ENCODE data around the gene NCS1.

NCS1 gene

DNA sequence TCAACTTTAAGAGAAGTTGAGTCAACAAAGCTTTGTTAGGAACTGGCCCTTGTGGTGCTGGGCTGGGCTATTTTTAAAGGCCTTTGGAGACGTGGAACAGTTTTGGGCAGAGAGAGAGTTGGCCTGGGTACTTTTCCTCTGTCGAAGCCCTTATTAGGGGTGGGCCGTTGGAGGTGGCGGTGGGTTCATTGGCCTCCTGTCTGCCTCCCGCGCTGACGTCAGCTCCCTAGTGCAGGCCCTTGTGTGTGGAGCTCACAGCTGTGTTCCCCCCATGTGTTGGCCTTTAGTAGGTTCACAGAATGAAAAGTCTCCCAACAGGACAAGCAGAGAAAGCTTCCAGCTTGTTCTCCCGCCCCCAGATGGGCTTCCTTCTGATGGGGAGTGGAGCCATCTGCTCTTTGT, 2.7 kb downstream of the NCS1 start:
- DNase-seq = peak in 4 of 58 donors; percentile 22 to 36 (median 23)

DNA sequence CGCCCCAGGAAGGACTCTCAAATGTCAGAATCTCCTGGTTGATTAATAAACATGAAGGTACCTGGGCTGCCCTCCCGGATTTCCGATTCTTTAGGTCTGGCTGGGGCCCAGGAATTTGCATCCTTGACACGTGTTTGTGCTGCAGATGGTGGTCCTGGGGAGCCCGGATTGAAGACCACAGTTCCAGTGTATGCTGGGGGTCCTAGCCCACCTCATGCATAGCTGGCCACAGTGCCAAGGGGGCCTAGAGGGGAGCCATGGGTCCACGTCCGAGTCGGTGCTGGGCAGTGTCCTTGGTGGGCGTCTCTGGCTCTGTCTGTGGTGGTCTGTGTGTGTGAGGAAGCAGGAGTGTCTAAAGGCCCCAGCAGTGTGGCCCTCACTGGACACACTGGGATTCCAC, 3.2 kb downstream of the NCS1 start:
- DNase-seq = no peak

DNA sequence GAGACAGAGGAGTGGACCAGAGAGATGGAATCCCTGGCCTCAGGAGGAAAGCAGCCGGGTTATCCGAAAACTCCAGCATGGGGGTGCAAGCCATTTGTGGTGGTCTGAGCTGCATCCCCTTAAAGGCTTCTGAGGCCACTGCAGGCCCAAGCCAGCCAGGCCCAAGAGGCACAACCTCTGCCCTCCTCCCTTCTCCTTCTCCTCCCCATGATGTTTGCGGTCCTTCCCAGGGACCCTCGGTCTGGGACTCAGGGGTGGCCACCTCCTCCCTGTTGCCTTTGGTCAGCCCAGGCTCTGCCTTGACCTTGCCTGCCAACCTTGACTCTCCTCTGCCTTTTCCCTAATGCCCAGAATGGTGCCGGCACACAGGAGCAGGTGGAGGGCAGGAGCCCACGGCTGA, 4.6 kb downstream of the NCS1 start:
- no peak for DNase-seq

DNA sequence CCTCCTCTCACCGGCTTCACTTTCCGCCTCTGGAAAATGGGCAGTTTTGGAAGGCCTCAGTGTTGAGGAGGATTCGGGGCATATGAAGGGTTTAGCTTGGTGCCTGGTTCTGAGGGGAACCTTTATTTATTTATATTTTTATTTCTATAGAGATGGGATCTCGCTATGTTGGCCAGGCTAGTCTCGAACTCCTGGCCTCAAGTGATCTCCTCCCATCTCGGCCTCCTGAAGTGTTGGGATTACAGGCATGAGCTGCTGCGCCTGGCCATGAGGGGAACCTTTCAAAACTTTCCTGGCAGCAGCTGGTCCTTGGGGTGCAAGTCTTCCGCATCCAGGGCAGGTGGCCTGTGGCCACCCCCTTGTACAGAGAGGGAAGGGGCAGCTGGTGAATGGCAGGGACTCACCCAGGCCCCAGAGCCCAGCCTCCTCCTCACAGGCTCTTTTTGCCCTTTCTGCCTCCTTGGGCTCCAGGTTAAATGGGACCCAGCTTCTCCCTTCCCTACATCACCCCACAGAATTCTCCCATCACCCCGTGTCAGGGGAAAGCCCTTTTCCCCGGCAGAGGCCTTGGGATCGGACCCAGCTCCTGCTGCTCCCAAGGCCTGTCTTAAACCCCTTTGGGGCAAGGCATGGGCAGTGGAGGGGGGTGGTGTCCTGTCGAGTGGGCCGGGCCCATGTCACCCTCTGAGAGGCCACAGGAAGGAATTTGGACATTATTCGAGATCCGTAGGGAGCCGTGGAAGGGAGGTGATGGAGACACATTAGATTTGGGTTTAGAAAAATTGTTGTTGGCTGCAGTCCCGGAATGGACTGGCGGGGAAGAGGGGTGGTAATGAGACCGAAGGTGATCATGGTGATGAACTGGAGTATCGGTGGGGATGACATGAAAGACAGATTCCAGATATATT, 5.9 kb downstream of the NCS1 start:
- no peak for DNase-seq

DNA sequence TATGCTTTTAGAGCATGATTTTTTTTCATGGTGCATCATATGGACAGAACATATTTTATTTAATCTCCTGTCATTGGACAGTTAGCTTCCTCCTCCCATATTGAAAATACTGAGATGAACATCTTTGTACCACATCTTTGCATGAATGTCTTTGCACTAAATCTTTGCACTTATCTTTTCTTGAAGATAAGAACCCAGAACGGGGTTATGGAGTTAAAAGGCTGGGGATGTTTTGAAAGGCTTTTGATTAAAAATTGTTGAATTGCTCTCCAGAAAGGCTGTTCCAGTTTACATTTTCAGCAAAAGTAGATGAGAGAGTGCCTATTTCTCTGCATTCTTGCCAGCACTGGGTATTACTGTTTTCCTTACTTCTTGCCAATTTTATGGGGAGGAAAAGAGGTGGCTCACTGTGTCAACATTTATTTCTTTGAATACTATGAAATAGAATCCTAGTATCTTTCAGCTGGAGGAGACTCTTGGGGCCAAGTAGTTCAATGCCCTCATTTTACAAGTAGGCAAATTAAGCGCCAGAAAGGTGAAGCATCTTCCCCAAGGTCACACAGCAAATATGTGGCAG, 7.2 kb downstream of the NCS1 start:
- no peak for DNase-seq

DNA sequence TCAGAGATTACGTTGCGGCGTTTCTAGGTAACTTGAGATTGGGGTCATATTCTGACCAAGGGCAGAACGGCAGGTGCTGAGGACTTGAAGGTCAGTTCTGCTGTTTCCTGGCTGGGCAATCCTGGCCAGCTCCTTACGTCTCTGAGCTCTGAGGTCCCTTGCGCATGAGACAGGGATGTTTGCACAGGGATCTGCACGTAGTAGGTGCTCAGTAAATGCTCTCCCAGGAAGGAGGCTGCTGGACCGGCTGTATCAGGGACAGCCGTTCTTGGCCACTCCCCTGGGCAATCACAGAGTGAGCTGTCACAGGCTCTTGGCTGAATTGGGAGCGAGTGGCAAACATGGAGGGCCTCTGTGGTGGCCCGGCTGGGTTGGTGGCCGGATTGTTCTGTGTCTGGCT, 8.3 kb downstream of the NCS1 start:
- no peak for DNase-seq

DNA sequence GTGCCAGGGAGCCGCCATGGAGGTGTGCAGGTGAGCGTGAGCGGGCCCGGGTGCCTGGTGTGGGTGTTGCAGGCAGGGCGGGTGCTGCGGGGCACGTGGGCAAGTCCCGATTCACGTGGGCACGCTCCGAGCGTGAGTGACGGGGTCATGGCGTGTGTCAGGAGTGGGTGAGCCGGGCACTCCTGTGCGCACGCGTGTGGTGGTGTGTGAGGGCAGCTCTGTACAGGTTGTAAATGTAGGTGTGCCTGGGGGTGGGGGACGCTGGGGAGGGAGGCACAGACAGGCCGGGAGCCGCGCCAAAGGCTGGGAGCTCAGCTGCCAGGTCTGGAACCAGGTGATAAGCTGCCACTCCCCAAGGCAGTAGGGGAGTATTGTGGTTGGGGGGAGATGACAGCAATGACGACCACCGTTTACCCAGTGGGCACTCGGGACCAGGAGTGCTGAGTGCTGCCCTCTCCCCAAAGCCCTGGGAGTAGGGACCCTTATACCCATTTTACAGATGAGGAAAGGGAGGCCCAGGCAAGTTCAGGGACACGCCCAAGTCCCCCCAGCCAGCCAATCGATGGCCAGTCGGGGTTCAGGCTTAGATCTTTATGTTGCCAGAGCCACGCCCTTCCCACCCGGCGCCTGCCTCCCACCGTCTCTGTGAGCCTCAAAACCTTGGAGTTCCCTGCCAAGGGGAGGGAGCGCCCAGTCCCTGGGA, 9.6 kb downstream of the NCS1 start:
- DNase-seq = peak in 1 of 58 donors; percentile 61

DNA sequence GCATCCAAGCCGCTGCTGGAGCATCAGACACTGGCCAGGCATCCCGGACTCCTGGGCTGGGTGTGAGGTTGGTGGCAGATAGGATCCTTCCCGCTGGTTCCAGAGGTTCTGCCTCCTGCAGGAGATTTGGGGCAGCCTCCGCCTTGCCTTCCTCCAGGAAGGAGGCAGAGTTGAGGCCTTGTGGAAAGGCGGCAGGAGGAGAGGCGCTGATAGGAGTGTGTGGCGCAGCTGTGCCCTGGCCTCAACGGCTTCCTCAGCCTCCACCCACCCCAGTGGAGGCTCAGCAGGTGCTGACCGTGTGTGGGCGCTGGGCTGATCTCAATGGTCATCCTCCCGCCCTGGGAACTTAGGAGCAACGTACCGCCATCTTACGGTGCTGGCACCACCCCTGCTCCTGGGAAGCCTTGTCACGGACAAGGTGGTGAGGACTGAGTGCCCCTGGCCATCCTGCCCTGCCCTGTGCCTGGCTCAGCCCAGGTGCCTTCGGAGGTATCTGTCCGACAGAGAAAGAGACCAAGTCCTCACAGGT, 10.2 kb downstream of the NCS1 start:
- DNase-seq = no peak

DNA sequence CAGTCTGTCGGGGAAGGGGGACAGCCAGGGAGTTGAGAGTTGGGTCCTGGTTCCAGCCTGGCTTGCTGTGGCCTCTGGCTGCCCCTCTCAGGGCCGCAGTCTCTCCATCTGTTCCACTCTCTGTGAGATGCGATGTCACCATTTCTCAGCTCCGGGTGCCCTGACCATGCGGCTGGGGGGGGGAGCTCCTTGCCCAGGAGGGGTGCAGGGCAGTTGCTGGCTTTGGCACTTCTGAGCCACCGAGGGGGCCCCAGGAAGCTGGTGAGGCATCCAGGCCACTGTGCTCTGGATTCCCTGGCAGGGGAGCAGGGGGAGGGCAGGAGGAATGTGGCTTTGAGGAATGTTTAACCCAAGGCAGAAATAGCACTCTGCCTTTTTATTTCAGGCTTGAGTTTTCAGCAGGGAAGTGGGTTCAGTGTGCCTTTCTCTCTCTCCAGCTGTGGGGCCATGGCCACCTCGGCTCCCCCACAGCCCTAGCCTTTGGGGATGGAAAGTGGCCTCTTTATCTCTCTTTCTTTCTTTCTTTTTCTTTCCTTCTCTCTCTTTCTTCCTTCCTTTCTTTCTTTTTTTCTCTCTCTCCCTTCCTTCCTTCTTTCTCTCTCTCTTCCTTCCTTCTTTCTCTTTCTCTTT, 11.0 kb downstream of the NCS1 start:
- DNase-seq = peak in 2 of 58 donors; percentile 19 to 29

DNA sequence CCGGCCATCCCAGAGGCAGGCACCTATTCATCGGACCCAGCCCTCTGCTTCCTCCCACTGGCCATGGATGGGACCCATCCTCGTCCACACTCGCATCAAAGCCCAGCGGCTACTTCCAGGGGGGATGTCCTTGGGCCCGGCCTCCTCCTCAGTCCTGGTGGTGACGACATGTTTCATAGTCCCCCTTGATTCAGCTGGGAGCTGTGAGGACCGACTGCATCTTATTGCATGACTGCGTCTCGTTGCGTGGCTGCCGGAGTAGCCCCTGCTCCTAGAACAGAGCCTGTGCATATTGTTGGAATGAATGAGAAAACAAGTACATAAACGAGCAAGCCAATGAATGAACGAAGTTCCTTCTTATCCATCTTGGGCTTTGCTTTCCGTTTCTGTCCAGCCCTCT, 12.8 kb downstream of the NCS1 start:
- peak in 8 of 58 donors; percentile 28 to 76 (median 58) for DNase-seq

DNA sequence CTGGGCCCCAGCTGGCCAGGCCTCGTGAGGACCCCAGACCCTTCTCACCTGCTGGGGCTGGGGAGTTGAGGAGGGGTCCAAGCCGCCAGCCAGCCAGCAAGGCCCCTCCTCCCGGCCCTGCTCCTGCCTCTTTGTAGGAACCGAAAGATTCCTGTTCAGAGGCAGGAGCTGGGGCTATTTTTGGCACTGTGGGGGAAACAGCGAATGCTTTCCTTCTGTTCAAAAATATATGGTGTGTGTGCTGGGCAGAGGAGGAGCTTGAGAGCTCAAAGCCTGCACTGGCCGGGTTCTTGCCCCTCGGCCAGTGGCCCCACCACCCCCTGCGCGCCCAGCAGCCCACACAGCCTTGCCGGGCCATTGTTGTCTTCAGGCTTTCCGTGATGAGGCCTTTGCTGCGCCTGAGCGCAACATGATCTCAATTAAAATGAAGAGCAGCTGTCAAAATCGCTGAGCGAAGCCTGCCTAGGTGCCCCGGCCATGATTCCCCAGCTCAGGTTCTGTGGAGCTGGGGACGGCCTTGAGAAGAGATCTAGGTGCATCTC, 13.4 kb downstream of the NCS1 start:
- DNase-seq = peak in 19 of 58 donors; percentile 31 to 76 (median 50)

DNA sequence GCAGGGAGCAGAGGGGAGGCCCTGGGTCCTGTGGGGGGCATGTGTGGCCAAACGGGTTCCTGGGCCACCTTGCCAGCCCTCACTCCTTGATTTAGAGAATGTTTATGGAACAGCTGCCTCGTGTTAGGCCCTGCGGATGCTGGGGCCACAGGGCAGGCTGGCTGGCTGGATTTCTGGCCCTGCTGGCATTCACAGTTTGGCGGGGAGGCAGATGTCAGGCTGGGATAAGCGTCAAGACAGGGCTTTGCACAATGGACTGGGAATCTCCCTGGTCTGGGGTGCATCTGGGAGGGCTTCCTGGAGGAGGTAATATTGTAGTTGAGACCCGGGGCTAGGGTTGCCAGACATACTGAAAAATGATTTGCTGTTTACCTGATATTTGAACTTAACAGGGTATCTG, 13.8 kb downstream of the NCS1 start:
- no peak for DNase-seq

DNA sequence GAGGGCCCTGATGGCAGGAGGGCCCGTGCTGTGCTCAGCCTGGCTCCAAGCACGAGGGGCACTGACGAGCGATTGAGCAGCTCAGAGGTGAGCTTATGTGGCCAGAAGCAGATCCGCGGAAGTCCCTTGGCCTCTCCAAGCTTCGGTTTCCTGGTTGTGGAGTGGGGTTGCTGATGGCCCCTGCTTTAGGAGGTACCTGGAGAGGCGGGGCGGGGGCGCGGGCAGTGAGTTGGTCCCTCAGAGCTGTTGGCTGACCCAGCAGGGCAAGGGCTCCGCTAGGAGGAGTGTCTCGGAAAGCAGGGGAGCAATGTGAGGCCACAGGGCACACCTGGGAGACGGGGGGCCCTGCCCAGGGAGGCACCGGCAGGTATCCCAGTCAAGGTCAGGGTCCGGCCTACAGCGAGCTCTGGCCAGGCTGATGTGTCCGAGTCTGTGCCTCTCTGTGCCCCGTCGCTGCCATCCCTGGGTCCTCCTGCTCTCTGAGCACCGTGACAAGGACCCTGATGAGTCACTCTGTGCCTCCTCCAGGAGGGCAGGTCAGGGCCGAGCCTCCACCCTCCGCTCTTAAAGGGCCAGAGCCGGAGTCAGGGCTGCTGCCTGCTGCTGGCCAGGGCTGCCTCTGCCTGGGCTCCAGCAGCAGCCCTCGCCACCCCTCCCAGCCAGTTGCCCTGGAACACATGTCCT, 14.8 kb downstream of the NCS1 start:
- peak in 2 of 58 donors; percentile 27 for DNase-seq

DNA sequence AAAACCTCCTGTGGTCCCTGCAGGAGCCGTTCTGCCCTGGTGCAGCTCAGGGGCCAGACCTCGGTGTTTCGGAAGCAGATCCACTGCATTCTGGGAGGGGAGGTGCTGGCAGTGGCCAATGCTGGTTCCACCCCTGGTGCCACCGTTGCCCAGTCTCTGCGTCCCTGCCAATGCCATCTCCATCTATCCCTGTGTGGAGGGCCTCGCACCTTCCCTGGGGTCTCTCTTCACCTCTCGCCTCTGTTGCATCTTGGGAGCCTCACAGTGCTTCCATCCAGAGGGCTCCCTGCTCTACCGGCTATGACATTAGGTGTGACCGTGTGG, 15.3 kb downstream of the NCS1 start:
- DNase-seq = no peak

DNA sequence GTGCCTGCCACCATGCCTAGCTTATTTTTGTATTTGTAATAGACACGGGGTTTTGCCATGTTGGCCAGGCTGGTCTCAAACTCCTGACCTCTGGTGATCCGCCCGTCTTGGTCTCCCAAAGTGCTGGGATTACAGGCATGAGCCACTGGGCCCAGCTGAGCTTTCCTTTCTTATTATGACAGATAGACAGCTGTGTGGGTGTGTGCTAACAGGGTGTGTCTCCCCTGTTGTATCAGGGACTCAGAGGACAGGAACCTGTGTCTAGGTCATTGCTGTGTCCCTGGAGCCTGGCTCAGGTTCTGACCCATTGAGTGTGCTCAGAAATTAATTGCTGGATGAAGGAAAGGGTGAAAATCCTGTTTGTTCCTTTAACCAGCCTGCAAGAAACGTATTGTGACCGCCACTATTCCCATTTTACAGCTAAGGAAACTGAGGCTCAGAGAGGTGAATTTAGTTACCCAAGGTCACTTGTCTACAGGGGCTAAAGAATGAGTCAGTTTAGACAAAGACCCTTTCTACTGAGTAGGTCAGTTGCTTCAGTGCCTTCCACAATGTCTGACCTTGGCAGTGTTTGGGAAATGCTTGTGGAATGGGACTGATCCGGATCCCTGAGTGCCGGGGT, 16.8 kb downstream of the NCS1 start:
- DNase-seq = no peak

DNA sequence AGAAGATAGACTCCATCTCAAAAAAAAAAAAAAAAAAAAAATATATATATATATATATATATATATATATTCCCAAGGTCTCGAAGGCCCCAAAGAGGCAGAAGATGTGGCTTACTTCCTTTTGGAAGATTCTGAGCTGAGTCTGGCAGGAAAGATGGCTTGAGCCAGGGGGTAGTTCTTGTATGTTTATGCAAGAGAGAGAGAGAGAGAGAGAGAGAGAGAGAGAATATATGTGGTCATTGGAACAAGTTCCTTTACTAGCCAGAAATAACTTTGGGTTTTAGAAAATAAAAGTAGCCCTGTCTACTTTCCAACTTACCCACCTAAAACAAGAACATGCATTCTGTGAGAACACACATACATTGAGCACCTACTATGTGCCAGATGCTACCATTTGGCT, 17.6 kb downstream of the NCS1 start:
- DNase-seq = no peak

DNA sequence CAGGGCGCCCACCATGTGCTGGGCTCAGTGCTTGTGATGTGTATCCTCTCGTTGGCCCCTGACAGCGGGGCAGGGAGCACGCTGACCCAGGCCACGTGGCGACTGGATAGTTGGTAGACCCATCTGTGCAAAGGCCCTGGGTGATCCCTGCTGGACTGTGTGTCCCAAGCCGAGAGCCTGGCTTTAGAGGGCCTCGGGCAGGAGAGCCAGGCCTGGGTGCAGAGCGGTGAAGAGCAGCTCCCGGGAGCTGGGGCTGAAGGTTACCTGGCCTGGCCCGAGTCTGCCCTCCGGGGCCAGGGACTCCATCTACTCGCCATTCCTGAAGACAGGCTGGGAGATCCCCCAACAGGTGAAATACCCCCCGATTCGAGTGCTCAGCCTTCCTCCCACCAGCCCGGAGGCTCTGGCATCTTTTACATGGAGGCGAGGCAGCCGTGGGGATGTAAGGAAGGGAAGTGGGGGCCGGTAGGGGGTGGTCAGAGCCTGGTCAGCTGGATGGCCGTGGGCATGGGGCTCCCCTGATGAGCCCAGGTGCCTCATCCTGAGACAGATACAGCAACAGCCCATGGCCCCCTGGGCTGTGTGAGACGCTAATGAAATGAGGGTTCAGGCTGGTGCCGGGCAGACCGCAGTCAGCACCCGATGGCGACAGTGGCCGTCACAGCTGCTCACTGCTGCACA, 19.0 kb downstream of the NCS1 start:
- DNase-seq = no peak

DNA sequence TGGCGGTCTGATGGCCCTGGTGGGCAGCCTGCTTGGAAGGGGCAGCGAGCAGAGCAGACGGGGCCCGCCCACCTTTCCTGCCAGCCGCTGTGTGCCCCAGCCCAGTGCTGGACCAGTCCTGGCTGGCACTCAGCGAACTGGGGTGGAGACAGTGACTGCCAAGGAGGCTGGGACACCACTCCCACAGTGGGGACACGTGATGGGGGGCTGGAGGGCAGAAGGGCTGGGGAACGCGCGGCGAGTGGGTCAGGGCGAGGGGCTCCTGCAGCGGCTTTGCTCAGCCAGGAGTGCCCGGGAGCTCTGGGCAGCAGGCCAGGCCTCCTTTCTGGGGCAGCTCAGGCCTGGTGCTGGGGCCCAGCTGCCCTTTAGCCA, 19.5 kb downstream of the NCS1 start:
- DNase-seq = peak in 22 of 58 donors; percentile 17 to 65 (median 40)

DNA sequence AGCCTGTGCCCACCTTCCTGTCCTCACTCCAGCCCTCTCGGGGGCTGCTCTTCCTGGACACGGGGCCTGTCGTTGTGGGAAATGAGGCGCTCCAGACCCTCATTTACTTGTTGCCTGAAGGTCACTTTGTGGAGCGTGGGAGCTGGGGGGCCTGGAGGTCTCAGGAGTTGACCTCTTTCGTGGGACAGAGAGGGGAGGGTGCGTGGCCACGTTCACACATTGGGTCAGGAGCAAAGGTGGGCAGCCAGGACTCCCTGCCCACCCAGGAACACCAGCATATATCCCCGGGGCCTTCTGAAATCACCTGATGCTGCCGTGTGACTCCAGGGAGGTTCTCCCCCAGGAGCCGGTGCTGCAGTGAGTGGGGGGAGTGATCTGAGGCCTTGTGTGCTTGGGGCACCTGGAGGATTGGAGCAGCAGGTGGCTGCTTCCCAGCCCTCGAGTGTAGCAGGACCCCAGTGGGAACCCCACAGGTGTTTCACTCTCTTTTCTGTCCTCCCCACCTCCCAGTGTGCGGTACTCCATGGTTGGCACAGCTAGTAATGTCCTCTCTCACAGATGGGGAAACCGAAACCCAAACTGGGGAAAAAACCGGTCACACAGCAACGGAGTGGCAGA, 20.3 kb downstream of the NCS1 start:
- DNase-seq = no peak

Data from anterior cingulate cortex (tissue), 58 donors.